Measurements from ENCODE around the gene TRIM69. TPM values are rescaled to one million over a fixed set of nuclear protein-coding genes. Genes with fewer than 3 reads are reported as not detected.

Gene TRIM69
- total and polyA plus RNA-seq, 4 donors: 11.2 to 26.4 (median 17.2) TPM

Small RNA genes within 50 kb of the gene (small RNA-seq; reads per million reads assigned to genes)
- gene RF00019 (ENCODE audit: low replicate concordance): not detected

Other genes starting within 250 kb of the TRIM69 start
- gene EIF3J, start 199.4 kb upstream of the TRIM69 start, total RNA-seq: 10 to 100 TPM; 51.3 to 52.1 TPM
- 10 to 100 TPM; 32.0 to 49.7 TPM for gene EIF3J, start 199.4 kb upstream of the TRIM69 start, polyA plus RNA-seq
- gene SPG11, start 72.9 kb upstream of the TRIM69 start, total RNA-seq: 100 to 1,000 TPM in 1 of 2 donors, 10 to 100 TPM in 1; 86.5 to 119 TPM
- 10 to 100 TPM; 39.2 to 42.0 TPM for gene SPG11, start 72.9 kb upstream of the TRIM69 start, polyA plus RNA-seq
- gene PATL2, start 25.2 kb upstream of the TRIM69 start, total RNA-seq: 1 to 10 TPM; 2.4 to 3.0 TPM
- 1 to 10 TPM; 4.4 to 4.8 TPM for gene PATL2, start 25.2 kb upstream of the TRIM69 start, polyA plus RNA-seq
- gene B2M, start 25.0 kb upstream of the TRIM69 start, total RNA-seq: 1,000 to 10,000 TPM; 2,080 to 4,787 TPM
- over 10,000 TPM in 1 of 2 donors, 1,000 to 10,000 TPM in 1; 1,933 to 11,026 TPM for gene B2M, start 25.0 kb upstream of the TRIM69 start, polyA plus RNA-seq
- not detected for gene TERB2, start 220.2 kb downstream of the TRIM69 start, total RNA-seq
- gene TERB2, start 220.2 kb downstream of the TRIM69 start, polyA plus RNA-seq: not detected

All from lung (tissue), 5 donors.